Activated CD4-positive, alpha-beta T cell treated with anti-CD3 and anti-CD28 coated beads, Interleukin-10, Interleukin-2, amounts not matched to agents 100 ng/mL and 50 ng/mL, durations not matched to agents 16 hours and 8 hours (primary cell): ENCODE data around the gene TMCO4.
A peak's percentile ranks its signal among the peaks of the same experiment; 100 is the strongest.
"Not testable (repeated sequence)": the region's sequence is repeated elsewhere in the genome, so short reads cannot be mapped to it uniquely, and the experiment has no call there.

Experiments
- DNase-seq: peaks from one replicate; pipeline ENCODE4 v3.0.0-alpha.2; 2020

TMCO4 gene

DNA sequence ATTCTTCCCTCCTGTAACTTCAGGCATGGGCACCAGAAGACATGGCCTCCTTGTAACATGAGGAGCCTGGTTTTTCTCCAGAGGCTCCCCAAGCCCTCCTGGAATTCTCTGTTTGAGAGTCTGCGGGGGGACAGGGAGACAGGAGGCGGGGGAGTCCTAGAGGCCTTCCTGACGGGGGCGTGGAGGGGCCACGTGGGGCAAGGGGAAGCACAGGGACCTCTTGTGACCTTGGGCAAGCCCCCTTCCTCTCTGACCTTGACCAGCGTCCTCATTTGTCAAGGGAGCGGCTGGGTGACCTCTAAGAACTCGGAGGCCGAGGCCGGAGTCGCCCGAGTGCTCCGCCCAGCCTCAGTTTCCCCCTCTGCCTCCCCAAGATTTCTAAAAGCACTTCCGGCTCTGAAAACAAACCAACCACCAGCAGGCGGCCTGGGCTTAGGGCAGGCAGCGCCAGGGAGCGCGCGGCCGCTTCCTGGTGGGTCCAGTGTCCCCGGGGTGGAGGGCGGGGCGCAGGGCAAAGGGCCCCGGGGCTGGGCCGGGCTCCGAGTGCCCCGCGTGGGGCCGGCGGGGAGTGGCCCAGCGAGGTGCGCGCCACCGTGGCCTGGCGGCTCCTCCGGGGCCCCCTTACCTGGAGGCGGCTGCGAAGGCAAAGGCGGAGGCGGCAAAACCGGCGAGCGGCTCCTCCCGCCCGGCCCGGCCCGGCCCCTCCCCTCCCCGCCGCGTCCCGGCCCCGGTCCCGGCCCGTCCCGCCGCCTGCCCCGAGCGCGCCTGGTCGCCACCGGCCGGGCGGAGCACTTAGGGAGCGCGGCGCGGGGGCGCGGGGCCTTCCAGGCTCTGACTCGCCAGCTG, at the start of gene TMCO4:
TSS of gene TMCO4 (minus strand) at position 687 of the 846 bp plus-strand sequence. CDS start 19,158 bp downstream, outside the sequence.
- DNase-seq, result peak; percentile 70

DNA sequence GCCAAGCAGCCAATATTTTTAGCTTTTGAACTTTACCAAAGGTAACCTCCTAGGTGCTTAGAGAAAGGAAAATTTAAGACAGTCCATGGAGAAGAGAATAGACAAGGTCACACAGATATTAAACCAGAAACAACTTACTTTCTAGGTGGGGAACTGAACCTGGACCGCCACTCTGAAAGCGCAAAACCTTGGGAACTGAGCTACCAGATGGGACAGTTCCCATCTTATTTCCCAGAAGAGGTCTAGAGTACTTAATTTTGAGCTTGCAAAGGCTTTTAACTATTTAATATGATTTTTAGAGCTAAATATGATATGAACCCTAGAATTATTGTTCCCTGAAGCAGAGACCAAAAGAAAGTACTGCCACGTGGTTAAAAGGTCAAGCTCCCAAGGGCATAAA, 49.6 kb upstream of the TMCO4 start:
- DNase-seq, result not testable (repeated sequence)

DNA sequence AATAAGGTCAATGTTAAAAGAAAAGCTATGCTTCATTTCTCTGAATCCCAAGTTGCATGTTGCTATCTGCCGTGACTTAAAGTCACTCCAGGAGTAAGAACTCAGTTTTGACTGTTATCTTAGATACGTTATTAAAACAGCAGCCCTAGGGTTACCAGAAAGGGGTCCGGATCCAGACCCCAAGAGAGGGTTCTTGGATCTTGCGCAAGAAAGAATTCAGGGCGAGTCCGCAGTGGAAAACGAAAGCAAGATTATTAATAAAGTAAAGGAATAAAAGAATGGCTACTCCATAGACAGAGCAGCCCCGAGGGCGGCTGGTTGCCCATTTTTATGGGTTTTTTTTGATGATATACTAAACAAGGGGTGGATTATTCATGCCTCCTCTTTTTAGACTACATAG, 47.6 kb upstream of the TMCO4 start:
- not testable (repeated sequence) for DNase-seq

DNA sequence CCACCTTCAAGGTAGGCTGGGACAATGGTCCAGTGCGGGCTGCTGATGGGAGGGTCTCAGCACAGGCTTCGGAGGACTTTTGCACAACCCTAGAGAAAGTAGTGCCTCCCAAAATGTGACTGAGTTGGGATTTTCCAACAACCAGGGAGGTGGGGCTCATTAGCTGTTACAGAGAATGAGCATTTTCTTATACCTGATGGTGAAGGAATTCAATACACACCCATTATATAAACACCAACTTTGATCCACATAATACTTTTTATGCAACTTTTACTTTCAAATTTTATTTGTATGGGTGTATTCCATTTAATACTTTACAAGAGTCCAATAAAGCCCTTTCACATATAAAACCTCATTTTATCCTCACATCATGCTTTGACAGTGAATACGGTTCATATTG, 46.6 kb upstream of the TMCO4 start:
- DNase-seq, result no peak

DNA sequence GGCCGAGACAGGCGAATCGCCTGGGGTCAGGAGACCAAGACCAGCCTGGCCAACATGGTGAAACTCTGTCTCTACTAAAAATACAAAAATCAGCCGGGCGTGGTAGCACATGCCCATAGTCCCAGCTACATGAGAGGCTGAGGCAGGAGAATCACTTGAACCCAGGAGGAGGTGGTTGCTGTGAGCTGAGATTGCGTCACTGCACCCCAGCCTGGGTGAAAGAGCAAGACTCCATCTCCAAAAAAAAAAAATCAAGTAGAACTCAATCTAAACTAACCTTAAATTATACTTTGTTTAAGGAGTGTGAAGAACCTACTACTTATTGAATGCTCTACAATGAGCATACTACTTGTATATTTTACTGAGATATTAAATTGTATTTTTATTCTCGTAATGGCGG, 45.8 kb upstream of the TMCO4 start:
- DNase-seq, result no peak

DNA sequence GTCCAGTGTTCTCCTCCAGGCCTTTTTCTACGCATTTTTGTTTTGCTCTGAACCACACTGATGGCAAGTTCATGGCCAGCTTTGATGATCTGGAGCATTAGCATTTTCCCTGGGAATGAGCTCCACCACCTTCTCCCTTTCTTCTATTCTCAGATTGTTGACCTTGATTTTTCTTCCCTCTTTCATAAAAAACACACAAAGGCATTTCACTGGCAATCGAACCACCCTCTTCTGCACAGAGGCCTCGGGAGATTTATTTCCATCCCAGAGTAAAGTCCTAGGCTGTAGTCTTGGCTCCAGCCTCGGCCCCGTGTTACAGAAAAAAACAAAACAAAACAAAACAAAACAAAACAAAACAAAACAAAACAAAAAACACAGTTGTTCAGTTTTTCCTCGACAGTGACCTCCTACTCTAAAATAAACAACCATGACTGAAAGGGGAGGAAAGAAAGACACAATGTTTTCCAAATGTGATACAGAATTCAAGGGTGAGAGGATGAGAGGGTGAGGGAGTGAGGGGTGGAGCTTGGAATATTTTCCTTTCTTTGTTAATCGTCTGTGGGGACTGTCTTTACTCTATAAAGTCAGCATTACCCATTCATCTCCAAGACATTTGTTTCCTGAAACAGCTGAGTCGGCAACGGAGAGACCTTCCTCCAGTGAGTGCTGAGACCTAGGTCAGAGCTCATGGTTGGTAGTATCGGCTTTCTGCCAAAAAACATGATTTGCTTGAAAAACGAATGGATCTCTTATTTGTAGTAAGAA, 45.2 kb upstream of the TMCO4 start:
- DNase-seq, result no peak

DNA sequence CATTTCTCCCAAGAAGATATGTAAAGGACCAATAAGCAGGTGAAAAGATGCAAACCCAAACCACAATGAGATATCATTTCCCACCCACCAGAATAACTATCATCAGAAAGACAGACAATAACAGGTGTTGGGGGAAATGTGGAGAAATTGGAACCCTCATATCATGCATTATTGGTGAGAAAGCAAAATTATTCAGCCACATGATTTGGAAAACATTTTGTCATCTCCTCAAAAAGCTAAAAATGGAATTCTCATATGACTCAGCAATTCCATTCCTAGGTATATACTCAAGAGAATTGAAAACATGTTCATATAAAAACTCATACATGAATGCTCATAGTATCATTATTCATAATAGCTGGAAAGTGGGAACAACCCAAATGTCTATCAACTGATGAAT, 40.5 kb upstream of the TMCO4 start:
- DNase-seq, result peak; percentile 19

DNA sequence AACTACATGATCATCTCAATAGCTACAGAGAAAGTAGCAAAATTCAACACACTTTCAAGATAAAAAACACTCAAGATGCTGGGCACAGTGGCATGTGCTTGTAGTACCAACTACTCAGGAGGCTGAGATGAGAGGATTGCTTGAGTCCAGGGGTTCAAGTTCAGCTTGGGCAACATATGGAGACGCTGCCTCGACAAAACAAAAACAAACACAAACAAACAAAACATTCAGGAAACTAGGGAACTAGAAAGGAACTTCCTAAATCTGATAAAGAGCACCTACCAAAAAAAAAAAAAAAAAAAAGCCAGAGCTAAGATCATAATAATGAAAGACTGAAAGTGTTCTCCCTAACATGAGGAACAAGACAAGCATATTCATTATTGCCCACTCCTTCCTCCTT, 38.1 kb upstream of the TMCO4 start:
- no peak for DNase-seq

DNA sequence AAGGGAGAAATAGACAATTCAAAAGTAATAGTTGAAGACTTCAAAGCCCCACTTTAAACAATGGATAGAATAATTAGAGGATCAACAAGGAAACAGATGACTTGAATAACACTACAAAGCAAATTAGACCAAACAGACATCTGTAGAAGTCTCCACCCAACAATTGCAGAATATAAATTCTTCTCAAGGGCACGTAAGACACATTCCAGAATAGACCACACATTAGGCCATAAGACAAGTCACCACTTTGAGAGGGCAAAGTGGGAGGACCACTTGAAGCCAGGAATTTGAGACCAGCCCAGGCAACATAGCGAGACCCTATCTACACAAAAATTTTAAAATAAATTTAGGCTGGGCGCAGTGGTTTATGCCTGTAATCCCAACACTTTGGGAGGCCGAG, 35.9 kb upstream of the TMCO4 start:
- DNase-seq, result no peak

DNA sequence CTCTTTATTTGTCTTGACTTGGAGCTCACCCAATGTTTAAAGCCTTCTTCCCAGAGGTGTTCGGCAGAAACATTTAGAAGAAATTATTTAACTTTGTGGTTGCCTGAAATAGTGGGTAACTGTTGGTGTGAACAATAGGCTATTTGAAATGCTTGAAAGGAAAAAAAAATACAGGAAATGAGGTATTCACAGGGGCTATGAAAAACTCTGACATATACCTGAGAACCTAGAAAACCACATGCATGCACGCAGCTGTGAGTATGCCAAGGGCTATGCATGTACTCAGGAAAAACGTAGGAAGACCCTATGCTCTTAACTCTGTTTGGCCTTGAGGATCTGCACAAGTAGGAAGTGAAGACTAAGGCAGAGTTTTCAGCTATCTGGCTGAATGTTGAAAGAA, 31.7 kb upstream of the TMCO4 start:
- DNase-seq, result no peak

DNA sequence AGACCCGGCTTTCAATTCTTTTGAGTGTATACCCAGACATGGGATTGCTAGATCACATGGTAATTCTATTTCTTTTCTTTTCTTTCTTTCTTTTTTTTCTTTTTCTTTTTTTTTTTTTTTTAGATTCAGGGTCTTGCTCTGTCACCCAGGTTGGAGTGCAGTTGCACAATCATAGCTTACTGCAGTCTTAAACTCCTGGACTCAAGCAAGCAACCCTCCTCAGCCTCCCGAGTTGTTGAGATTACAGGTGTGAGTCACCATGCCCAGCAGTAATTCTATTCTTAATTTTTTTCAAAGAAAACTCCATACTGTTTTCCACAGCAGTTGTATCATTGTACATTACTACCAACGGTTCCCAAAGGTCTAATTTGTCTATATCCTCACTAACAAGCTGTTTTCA, 28.8 kb upstream of the TMCO4 start:
- no peak for DNase-seq

DNA sequence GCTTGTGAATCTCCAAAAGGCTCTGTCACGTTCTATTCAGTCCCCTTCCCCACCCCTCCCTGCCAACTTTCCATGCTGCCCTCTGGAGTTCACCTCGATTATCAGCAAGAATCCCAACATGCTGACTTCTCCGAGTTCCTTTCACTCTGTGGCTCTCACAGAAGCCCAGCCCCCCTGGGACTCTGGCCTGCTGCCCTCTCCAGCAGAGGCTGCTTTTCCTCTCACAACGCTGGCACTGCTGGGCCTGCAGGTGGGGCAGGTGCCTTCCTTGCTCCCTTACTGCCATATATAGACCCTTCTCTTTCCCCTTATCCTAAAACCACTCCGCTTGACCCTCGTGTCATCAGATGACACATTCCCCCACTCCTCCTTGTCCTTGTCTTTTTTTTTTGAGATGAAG, 25.6 kb upstream of the TMCO4 start:
- DNase-seq, result no peak

DNA sequence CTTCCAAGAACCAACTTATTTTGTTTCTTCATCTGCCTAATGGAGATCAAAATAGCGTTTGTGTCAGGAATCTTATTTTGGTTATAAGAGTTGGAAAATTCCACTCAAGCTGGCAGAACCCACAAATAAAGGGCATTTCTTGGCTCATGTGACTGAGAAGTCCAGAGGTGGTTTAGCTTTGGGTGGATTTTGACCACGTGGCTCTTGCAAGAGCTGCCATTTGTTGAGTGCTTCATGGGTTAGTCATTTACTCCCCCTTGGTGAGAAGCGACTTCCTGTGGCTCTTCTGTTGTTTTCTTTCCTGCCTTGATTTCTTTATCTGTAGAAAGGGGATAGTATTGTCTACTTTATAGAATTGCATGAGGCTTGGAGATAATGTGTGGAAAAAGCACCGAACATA, 24.8 kb upstream of the TMCO4 start:
- peak; percentile 28 for DNase-seq

DNA sequence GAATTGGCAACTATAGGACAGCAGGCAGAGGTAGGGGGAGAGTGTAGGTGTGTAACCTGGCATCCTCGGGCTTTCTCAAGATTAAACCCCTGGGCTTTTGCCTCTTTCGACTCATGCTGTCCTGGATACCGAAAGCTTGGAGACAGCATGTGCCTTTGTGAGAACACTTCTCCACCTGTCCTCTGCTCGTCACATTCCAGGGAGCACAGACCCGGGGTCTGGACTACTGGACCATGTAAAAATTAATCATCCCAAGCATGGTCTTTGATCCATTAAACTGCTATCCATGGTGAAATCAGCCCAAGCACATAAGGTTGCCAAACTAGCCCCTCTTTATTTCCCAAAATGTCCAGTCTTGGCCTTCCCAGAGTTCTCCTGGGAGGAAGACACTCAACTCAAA, 24.3 kb upstream of the TMCO4 start:
- no peak for DNase-seq

DNA sequence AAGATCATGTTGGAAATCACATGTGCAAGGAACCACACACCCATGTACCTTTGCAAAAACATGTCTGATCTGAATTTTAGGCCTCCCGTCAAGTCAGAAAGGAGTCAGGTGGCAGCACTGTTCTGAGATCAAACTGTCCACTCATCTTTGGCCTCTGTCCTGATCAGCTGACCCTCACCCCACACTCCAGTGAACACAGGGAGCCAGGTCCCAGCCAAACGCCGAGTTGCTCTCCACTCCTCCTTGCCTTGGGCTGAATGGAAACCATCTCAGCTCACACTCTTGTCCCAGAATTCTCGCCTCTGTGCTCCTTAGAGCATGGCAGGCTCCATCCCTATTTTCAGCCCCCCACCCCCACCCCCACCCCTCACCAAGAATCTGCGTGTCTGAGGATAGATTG, 20.0 kb upstream of the TMCO4 start:
- DNase-seq, result no peak

DNA sequence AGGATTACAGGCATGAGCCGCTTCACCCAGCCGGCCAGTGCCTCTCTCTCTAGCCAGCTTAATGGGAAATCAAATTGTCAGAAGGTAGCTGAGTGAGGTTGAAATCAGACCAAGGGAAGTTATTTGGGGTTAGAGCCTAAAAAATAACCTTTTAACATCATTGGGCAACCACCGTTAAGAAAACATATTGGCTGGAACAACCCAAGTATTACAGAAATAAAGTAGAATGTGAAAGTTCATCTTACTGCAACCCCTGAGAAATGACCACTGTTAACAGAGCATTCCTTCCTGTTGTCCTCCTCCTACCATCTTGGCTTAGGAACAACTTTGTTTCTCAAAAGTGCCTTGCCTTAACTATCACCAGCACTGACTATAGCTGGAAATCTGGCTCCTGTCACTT, 18.6 kb upstream of the TMCO4 start:
- DNase-seq, result no peak

DNA sequence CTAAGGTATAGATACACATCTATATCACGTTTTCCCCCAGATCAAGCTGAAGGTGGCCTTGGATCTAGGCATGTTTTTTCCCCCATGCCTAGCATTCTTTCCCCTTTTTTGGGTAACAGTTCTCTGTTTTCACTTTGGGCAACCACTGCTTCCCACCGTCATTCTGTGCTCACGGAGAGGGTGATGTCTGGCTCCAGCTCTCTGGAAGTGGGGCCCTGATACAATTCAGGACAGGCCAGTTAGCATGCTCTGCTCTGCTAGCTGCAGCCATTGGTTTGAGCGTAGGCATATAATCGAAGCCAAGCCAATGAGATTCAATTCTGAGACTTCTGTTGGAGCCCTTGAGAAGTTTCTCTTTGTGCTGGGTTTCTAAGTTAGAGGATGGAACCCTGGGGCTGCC, 17.4 kb upstream of the TMCO4 start:
- DNase-seq, result no peak

DNA sequence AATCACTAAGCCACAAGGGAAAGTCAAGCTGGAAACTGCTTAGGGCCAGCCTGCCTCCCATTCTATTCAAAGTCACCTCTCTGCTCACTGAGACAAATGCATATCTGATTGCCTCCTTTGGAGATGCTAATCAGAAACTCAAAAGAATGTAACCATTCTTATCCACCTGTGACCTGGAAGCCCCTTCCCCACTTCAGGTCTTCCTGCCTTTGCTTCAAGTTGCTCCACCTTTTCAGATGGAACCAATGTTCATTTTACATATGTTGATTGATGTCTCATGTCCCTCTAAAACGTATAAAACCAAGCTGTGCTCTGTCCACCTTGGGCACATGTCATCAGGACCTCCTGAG, 17.0 kb upstream of the TMCO4 start:
- not testable (repeated sequence) for DNase-seq

DNA sequence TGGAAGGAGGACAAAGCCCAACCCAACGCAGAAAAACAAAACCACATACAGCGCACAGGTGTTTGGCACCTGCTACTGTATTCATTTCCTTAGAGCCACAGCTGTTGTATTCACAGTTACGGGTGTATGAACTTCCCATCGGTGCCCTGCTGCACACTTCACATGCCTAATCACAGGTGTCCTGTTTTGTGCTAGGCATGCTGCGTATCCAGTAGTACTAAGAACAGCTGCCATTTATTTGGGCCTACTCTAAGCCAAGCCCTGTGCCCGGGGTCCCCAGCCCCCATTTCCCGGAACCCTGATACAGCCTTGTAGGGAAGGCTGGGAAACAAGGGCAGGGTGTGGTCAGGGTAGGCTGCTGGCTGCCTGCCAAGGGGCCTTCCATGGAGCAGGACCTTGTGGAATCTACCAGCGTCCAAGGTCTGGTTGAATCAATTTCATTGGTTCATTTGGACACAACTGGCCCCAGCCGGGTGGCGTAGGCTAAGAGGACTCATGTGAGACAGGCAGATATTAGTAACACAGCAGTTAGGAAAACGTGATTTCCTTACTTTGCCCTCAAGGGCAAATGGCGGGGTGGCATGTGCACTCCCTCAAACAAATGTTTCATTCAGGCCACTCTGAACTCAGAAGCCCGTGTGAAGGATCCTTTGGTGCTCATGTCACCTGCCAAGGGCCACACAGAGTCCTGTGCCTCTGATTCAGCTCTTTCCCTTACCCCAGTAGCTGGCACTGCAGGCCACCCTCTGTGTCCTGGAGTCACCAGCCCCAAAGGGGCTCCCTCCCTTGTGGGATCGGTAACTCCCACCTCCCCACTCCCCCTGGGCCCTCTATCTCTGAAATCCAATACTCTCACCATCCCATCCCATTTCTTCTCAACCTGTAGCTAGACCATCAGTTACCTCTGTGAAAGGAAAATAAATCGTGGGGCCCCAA, 16.4 kb upstream of the TMCO4 start:
- no peak for DNase-seq

DNA sequence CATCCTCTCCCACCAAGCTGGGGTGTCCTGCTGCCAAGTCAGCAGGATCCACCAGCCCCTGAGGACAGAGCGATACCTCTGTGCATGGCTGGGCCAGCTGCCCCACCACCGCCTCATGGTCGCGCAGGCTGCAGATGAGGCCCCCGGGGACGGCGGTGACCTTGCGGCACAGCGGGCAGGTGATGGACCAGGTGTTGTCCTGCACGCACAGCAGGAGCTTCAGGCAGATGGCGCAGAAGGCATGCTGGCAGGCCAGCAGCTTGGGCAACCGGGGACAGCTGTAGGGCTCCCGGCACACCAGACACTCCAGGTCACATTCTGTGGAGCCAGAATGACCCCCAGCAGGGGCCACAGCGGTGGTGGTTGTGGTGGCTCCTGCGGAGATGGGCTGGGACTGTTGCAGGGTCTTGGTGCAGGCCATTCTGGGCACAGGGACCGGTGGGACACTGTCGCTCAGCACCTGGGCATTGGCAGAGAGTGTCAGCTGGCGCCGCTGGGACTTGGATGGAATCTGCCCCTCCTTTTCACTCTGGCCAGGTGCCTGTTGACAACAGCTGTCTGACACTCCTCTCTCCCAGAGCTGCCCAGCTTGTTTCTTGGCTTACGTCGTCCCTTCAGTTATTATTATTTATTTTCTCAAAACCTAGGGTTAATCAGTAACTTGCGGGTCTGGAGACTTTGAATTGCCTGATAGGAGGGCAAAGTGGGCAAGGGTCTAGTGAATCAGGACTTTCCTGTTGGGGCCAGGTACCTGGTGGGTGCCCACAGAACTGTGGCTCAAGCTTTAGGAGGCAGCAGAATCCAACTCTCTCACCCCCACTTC, 15.2 kb upstream of the TMCO4 start, which contains the start of gene RNF186:
TSS of gene RNF186 (minus strand) at position 603 of the 823 bp plus-strand sequence. CDS start at position 421, 182 bp downstream.
- no peak for DNase-seq

DNA sequence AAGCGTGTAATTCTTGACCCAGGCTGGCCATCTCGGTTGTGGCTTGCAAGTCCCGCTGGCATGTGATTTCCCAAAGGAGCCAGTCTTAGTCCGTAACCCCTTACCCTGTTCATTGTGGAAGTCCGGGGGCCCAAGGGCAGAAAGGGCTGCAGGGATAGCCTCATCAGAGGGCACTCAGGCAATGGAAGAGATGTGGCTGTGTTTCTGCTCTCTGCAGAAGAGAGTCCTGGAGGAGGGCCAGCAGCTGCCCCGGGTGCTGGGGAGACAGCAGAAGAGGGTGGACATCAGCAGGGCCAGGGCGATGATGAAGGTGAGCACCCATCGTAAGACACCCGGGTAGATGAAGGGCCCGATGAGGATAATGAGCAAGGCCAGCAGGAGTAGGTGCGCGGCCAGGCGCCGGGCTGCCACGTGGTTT, 14.5 kb upstream of the TMCO4 start:
- DNase-seq, result no peak

DNA sequence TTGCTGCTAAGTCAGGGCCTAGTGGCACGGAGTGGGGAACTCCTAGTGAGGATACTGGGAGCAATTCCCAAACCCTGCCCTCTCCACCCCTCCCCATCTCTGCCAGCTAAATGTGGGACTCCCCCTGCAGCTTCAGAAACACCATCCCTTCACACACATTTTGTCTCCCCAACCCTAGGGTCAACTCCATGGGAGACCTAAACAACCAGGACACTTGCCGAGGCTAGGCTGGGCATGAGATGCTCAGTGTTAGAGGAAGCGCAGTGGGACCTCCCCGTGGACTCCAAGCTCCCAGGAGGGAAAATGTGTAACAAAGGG, 13.9 kb upstream of the TMCO4 start:
- DNase-seq, result no peak
